GM12891 (cell line): ENCODE data around the gene CDH4.

Experiments used
- POLR2A ChIP-seq: IDR thresholded peaks from 2 replicates; pipeline ENCODE4 v1.6.1; 2011; ENCODE audit warnings: low read depth, low read length, control low read depth
- POLR2AphosphoS5 ChIP-seq: IDR thresholded peaks from 2 replicates; pipeline ENCODE4 v1.6.1; 2011; ENCODE audit warnings: low read depth, low read length, control low read depth
- SPI1 ChIP-seq: IDR thresholded peaks from 2 replicates; pipeline ENCODE4 v1.6.1; 2011; ENCODE audit warnings: low read depth, low read length, control low read depth
- TAF1 ChIP-seq: IDR thresholded peaks from 2 replicates; pipeline ENCODE4 v1.6.1; 2011; ENCODE audit warnings: low read depth, low read length, control low read depth

DNA sequence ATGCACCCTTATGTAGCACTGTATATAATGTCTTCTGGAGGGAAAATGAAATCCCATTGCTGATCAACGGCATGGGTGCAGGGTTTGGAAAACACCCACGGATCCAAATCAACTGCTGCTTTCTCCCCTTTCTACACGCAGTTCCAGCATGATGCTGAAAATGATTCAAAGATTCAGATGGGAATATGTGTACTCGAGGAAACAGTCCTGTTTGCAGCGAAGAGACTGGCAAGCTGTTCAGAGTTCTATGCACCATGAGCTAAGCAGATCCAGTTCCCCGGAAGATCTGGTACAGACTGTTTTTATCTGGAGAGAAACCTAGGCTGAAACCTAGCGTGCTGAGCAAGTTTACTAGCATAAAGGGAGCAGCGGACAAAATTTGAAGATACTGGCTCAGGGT, 47.9 kb upstream of the CDH4 start:
- no peak for TF ChIP-seq POLR2A
- TF ChIP-seq POLR2AphosphoS5 = no peak
- no peak for TF ChIP-seq TAF1
- TF ChIP-seq SPI1 = no peak
